Caco-2 (cell line): Measurements from ENCODE around the gene INKA2. TPM values are rescaled to one million over a fixed set of nuclear protein-coding genes. Genes with fewer than 3 reads are reported as not detected.
A peak's percentile ranks its signal among the peaks of the same experiment; 100 is the strongest.

Source experiments
- BruUV-seq: library from RNA; stranded (reverse); fragments of 400-500 nt; replicated peaks from 2 replicates; lab custom pipeline; 2021; lab: Mats Ljungman, UMichigan
- CTCF ChIA-PET: fragments of 300-600 bp; sonication (Branson Sonifier 250); formaldehyde crosslinking; loops from one replicate; lab custom pipeline; 2022; ENCODE audit warnings: antibody characterized with exemption; lab: Charles Lee
- POLR2A ChIA-PET: fragments of 300-600 bp; sonication (Branson Sonifier 250); formaldehyde crosslinking; loops from one replicate; lab custom pipeline; 2022; ENCODE audit warnings: antibody characterized with exemption; lab: Charles Lee
- DNase-seq, 2 experiments: peaks; one replicate each; pipeline versions ENCODE4 v3.0.0 to v3.0.0-alpha.2; 2020 to 2022
- H3K27me3 ChIP-seq: replicated peaks from 2 replicates; pipeline ENCODE4 v1.6.0; 2011; ENCODE audit warnings: low read length; ENCODE audit not compliant: control insufficient read depth, insufficient read depth
- H3K36me3 ChIP-seq: 2 replicates; pipeline ENCODE4 v1.5.1; 2011; ENCODE audit warnings: low read length; ENCODE audit not compliant: control insufficient read depth, insufficient read depth
- H3K4me1 ChIP-seq: fragments of 250-450 bp; sonication (Bioruptor Pico); 2 replicates; pipeline ENCODE4 v1.5.1; 2020; ENCODE audit warnings: mild to moderate bottlenecking
- H3K4me3 ChIP-seq: 2 replicates; pipeline ENCODE4 v1.5.1; 2011; ENCODE audit warnings: low read depth, mild to moderate bottlenecking, control low read depth, low read length
- H3K9me3 ChIP-seq: fragments of 250-450 bp; sonication (Bioruptor Pico); 2 replicates; pipeline ENCODE4 v1.5.1; 2020; ENCODE audit warnings: mild to moderate bottlenecking, moderate library complexity
- H3K27ac Mint-ChIP-seq: one replicate; pipeline ENCODE4 v1.8.0; 2022; ENCODE audit warnings: mixed read lengths; ENCODE audit not compliant: unreplicated experiment
- H3K27me3 Mint-ChIP-seq: one replicate; pipeline ENCODE4 v1.8.0; 2022; ENCODE audit warnings: mixed read lengths; ENCODE audit not compliant: insufficient read depth, unreplicated experiment
- H3K36me3 Mint-ChIP-seq: one replicate; pipeline ENCODE4 v1.8.0; 2022; ENCODE audit warnings: mild to moderate bottlenecking, mixed read lengths; ENCODE audit not compliant: insufficient read depth, unreplicated experiment
- H3K4me1 Mint-ChIP-seq: one replicate; pipeline ENCODE4 v1.8.0; 2022; ENCODE audit warnings: low read depth, mixed read lengths; ENCODE audit not compliant: unreplicated experiment
- H3K4me3 Mint-ChIP-seq: one replicate; pipeline ENCODE4 v1.8.0; 2022; ENCODE audit warnings: mild to moderate bottlenecking, moderate library complexity, mixed read lengths; ENCODE audit not compliant: unreplicated experiment
- H3K9me3 Mint-ChIP-seq: one replicate; pipeline ENCODE4 v1.8.0; 2022; ENCODE audit warnings: mixed read lengths; ENCODE audit not compliant: unreplicated experiment
- intact Hi-C: fragments of 100-400 bp; cut with micrococcal nuclease; formaldehyde crosslinking; loops from one replicate; pipeline ENCODE4 v1.10.0; 2022; ENCODE audit not compliant: unreplicated experiment
- total RNA-seq: library from RNA; stranded (reverse); gene quantifications from 2 replicates; pipeline ENCODE4 v1.2.3, GENCODE V29; 2022
- TF ChIP-seq, protein P1 (sequence below), 2 experiments: fragments of 200-600 bp in 1 of 2; IDR thresholded peaks; 1 replicate in 1 of 2; 2 replicates in 1 of 2; pipeline versions ENCODE4 v1.5.1 to v1.8.0; 2011 to 2022; ENCODE audit warnings: antibody characterized with exemption in 1 of 2, control low read depth in 1 of 2, inconsistent platforms in 1 of 2, low read depth in 1 of 2, low read length in 1 of 2, mild to moderate bottlenecking in 1 of 2, moderate library complexity in 1 of 2; ENCODE audit not compliant: insufficient read depth in 1 of 2, severe bottlenecking in 1 of 2, unreplicated experiment in 1 of 2

Gene INKA2
- total RNA-seq, 1 experiment from 2014 or later, result 5.8 TPM

DNA sequence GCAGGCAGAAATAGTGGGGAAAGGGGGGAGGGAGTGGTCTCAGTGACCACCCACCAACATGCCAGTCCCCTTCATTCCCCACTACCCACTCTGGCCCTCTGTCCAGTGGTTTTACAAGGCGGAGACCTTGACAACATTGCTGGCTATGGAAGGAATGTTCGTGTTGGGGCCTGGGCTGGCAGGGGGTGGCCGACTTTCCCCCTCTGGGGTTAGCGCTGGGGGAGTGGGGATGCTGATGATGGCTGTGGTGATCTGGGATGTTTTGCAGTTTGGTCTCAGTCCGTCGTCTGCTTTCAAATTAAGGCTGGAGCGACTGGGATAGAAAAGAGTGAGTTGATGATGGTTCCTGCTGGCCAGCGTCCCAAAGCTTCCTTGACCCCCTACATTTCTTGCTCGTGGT lies 36.8 kb upstream of the INKA2 start:
- CTCF ChIA-PET, result no interaction called here
- Histone ChIP-seq H3K9me3 (no peaks in the 10 kb centered on the region), H3K4me1 (peaks cover 13% of the 10 kb centered on the region), H3K27me3 (no peaks in the 10 kb centered on the region), H3K4me3 (no peak overlapping the region), H3K36me3 (no peaks in the 10 kb centered on the region)
- no peaks in the 10 kb centered on the region for H3K27me3 Mint-ChIP-seq
- H3K4me1 Mint-ChIP-seq, result peaks cover 17% of the 10 kb centered on the region
- DNase-seq, result no peak
- H3K4me3 Mint-ChIP-seq, result no peak overlapping the region
- intact Hi-C loops, result no loop called here
- POLR2A ChIA-PET, result no interaction called here
- no peaks in the 10 kb centered on the region for H3K36me3 Mint-ChIP-seq
- BruUV-seq, result no TSS peak
- TF ChIP-seq, protein P1, sequence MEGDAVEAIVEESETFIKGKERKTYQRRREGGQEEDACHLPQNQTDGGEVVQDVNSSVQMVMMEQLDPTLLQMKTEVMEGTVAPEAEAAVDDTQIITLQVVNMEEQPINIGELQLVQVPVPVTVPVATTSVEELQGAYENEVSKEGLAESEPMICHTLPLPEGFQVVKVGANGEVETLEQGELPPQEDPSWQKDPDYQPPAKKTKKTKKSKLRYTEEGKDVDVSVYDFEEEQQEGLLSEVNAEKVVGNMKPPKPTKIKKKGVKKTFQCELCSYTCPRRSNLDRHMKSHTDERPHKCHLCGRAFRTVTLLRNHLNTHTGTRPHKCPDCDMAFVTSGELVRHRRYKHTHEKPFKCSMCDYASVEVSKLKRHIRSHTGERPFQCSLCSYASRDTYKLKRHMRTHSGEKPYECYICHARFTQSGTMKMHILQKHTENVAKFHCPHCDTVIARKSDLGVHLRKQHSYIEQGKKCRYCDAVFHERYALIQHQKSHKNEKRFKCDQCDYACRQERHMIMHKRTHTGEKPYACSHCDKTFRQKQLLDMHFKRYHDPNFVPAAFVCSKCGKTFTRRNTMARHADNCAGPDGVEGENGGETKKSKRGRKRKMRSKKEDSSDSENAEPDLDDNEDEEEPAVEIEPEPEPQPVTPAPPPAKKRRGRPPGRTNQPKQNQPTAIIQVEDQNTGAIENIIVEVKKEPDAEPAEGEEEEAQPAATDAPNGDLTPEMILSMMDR (IDR thresholded peaks at IDR 0.05; ENCODE audit: insufficient read depth in 1 of 2, low read depth in 1 of 2, low read length in 1 of 2, severe bottlenecking in 1 of 2, unreplicated experiment in 1 of 2), result no peak
- no peak overlapping the region for H3K27ac Mint-ChIP-seq
- no peaks in the 10 kb centered on the region for H3K9me3 Mint-ChIP-seq

DNA sequence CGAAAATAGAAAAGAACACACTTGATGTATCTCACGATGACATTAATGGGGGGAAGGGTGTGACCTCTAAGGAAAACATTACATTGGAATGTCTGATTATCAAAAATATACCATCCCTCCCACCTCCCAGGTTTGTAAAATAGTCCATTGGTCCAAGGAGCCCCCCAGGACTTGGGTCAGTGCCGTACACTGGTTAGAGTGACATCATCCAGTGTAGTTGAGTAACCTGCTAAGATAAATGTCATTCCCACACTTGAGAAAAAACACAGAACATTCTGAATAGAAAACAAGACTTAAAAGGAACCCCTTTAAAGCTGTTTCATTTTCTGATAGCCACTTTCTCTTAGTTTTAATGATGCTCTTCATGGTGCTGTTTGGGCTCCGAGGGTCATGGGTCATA lies 31.7 kb upstream of the INKA2 start:
- Mint-ChIP-seq H3K27ac (no peak overlapping the region), H3K4me3 (no peak overlapping the region), H3K36me3 (peaks cover 7% of the 10 kb centered on the region), H3K27me3 (no peaks in the 10 kb centered on the region), H3K9me3 (no peaks in the 10 kb centered on the region), H3K4me1 (no peaks in the 10 kb centered on the region)
- no peak overlapping the region for H3K4me3 ChIP-seq
- H3K36me3 ChIP-seq, result no peaks in the 10 kb centered on the region
- ChIA-PET CTCF (interaction anchor here (0.6 kb wide), 1 partner anchor 51 kb away, joined by 3 read pairs; no protein-coding TSS in a partner anchor), POLR2A (interaction anchor here (0.6 kb wide), 1 partner anchor 146 kb away, joined by 3 read pairs; no protein-coding TSS in a partner anchor)
- no peak for DNase-seq
- no TSS peak for BruUV-seq
- no peaks in the 10 kb centered on the region for H3K9me3 ChIP-seq
- H3K27me3 ChIP-seq, result no peaks in the 10 kb centered on the region
- TF ChIP-seq, protein P1 (IDR thresholded peaks at IDR 0.05; ENCODE audit: insufficient read depth in 1 of 2, low read depth in 1 of 2, low read length in 1 of 2, severe bottlenecking in 1 of 2, unreplicated experiment in 1 of 2), result no peak
- no peaks in the 10 kb centered on the region for H3K4me1 ChIP-seq
- intact Hi-C loops, result no loop called here

DNA sequence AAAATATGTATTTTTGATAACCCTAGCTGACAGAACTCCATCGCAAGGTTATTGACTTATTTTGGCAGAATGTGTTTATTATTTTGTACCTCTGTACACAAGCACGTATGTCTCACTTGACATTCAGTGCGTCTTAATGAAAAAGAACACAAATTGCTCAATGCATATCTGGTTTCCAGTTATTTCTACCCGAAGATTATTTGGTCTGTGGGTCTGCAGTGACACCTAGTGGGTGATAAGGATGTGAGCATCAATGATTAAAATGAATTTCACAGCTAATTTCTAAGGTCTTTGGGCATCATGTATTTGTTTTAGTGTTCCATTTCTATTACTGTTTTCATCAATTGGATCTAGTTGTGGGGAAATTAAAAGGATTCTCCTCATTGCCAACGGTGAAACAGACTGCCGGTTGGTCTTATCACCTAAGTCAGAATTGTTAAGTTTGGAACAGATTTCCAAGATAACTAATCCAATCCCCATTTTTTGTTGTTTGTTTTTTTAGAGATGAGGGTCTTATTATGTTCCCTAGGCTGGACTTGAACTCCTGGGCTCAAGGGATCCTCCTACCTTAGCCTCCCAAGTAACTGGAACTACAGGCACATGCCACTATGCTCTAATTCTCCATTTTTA lies 30.4 kb upstream of the INKA2 start:
- peak in 1 of 2 experiments; percentile 36 for DNase-seq
- no peaks in the 10 kb centered on the region for H3K9me3 Mint-ChIP-seq
- POLR2A ChIA-PET, result interaction anchor here (1.0 kb wide), 1 partner anchor 288 kb away, joined by 4 read pairs; no protein-coding TSS in a partner anchor
- no peak overlapping the region for H3K27ac Mint-ChIP-seq
- H3K4me1 Mint-ChIP-seq, result no peaks in the 10 kb centered on the region
- BruUV-seq, result no TSS peak
- intact Hi-C loops, result loop anchor here (1.0 kb wide), 1 partner anchor 288 kb away; no protein-coding TSS in a partner anchor
- no peaks in the 10 kb centered on the region for H3K36me3 ChIP-seq
- no peaks in the 10 kb centered on the region for H3K27me3 ChIP-seq
- no peak overlapping the region for H3K4me3 Mint-ChIP-seq
- H3K4me3 ChIP-seq, result no peak overlapping the region
- no peaks in the 10 kb centered on the region for H3K27me3 Mint-ChIP-seq
- no peaks in the 10 kb centered on the region for H3K4me1 ChIP-seq
- CTCF ChIA-PET, result interaction anchor here (0.6 to 4.0 kb wide), 5 partner anchors 13 to 288 kb away, joined by 3 to 21 read pairs (median 3); no protein-coding TSS in a partner anchor
- peaks cover 20% of the 10 kb centered on the region for H3K36me3 Mint-ChIP-seq
- no peaks in the 10 kb centered on the region for H3K9me3 ChIP-seq
- TF ChIP-seq, protein P1 (IDR thresholded peaks at IDR 0.05; ENCODE audit: insufficient read depth in 1 of 2, low read depth in 1 of 2, low read length in 1 of 2, severe bottlenecking in 1 of 2, unreplicated experiment in 1 of 2), result peak; percentile 57 to 61
